ENCODE measurements around the gene DDX54. TPM values are rescaled to one million over a fixed set of nuclear protein-coding genes. Genes with fewer than 3 reads are reported as not detected.

Gene DDX54
- total and polyA plus RNA-seq, 2 of the 8 experiments (the other 6 are each of a cell fraction or from before 2014, with no cell fraction given) = 64.9 to 113 TPM

GRCh38 chr12:113120670-113121370, 64.5 kb downstream of the DDX54 start:
- Histone ChIP-seq H3K4me3 (ENCODE audit: extremely low read depth in 1 of 4, insufficient read depth in 2 of 4, low read depth in 3 of 4, low read length in 4 of 4) (no peak overlapping the region), H3K14ac (ENCODE audit: insufficient read length) (no peak overlapping the region), H4K8ac (ENCODE audit: extremely low read depth, insufficient read depth, low read length) (no peak overlapping the region), H3K9ac (replicated peaks in 1 of 4; ENCODE audit: extremely low read depth in 1 of 4, low read depth in 3 of 4, low read length in 3 of 4) (no peak overlapping the region), H4K20me1 (replicated peaks in 1 of 2; ENCODE audit: control insufficient read depth in 1 of 2, insufficient read depth in 2 of 2, low read length in 2 of 2) (no peaks in the 10 kb centered on the region), H4K5ac (ENCODE audit: insufficient read length, low read depth, low read length) (no peak overlapping the region), H3K79me1 (ENCODE audit: low read depth, low read length) (no peaks in the 10 kb centered on the region; the same call in 1 of the 2 replicates), H2AK5ac (ENCODE audit: low read depth, low read length) (no peak overlapping the region), H3K9me3 (ENCODE audit: insufficient read depth in 2 of 2, low read depth in 1 of 2, low read length in 1 of 2) (no peaks in the 10 kb centered on the region), H2BK20ac (ENCODE audit: low read length) (no peak overlapping the region), H2AFZ (ENCODE audit: low read length) (no peak overlapping the region), H3K56ac (replicated peaks; ENCODE audit: insufficient read length, low read depth, low read length) (no peak overlapping the region), H3K23me2 (ENCODE audit: low read depth, low read length) (no peaks in the 10 kb centered on the region), H3K36me3 (ENCODE audit: control insufficient read depth in 2 of 4, insufficient read depth in 4 of 4, low read length in 3 of 4) (no peaks in the 10 kb centered on the region), H2BK120ac (replicated peaks; ENCODE audit: low read depth, low read length) (no peak overlapping the region), H2BK12ac (ENCODE audit: low read depth, low read length) (no peak overlapping the region), H3K27ac (ENCODE audit: low read depth, low read length) (no peak overlapping the region), H3K23ac (ENCODE audit: insufficient read length) (no peak overlapping the region), H3K4me1 (replicated peaks in 1 of 4; ENCODE audit: control insufficient read depth in 3 of 4, insufficient read depth in 4 of 4, low read length in 3 of 4) (no peaks in the 10 kb centered on the region), H3K4ac (replicated peaks; ENCODE audit: insufficient read length, low read depth, low read length) (no peak overlapping the region), H3K79me2 (ENCODE audit: control insufficient read depth in 1 of 2, insufficient read depth in 2 of 2, low read length in 2 of 2) (no peaks in the 10 kb centered on the region), H3K27me3 (replicated peaks in 1 of 4; ENCODE audit: control insufficient read depth in 3 of 4, extremely low read depth in 1 of 4, insufficient read depth in 3 of 4, low read length in 3 of 4) (peaks cover 0 to 2% (median 0%) of the 10 kb centered on the region in 4 experiments; a peak in 1 of 7 replicates), H2BK5ac (ENCODE audit: low read depth, low read length) (no peak overlapping the region), H3K18ac (ENCODE audit: extremely low read depth, low read length) (no peak overlapping the region), H2BK15ac (ENCODE audit: low read length) (no peak overlapping the region), H3K4me2 (ENCODE audit: insufficient read depth in 1 of 2, low read depth in 2 of 2, low read length in 2 of 2) (no peak overlapping the region), H4K91ac (replicated peaks; ENCODE audit: insufficient read length, low read length) (no peak overlapping the region)
- POLR2A ChIA-PET (ENCODE audit: partially characterized antibody) = interaction anchor here (0.7 to 3.1 kb wide), 7 partner anchors 9 to 65 kb away, joined by 3 to 14 read pairs (median 4); partner anchors contain the start of genes DDX54 and RITA1
- WGBS, 2 experiments (ENCODE audit: extremely low coverage in 1 of 2, insufficient coverage in 1 of 2, insufficient read length in 1 of 2, insufficient replicate concordance in 2 of 2, low coverage in 1 of 2, low lambda C conversion rate in 2 of 2, missing lambda C conversion rate in 1 of 2) = 82% methylated on average over 3 of the region's 3 CpGs; no CpG with 5 or more reads in 1 of the 2 experiments
- TF ChIP-seq KDM5A (IDR thresholded peaks at IDR 0.05; ENCODE audit: low read length) (no peak), RXRA (IDR thresholded peaks at IDR 0.05; ENCODE audit: insufficient read depth, low read depth, low read length) (no peak), ATF2 (IDR thresholded peaks at IDR 0.05; ENCODE audit: low read length) (no peak), SIN3A (conservative IDR thresholded peaks at IDR 0.05 in 1 of 2, IDR thresholded peaks at IDR 0.05 in 1 of 2; ENCODE audit: low read depth in 1 of 2, low read length in 2 of 2) (no peak), ASH2L (IDR thresholded peaks at IDR 0.05; ENCODE audit: low read length) (no peak), CHD2 (IDR thresholded peaks at IDR 0.05; ENCODE audit: low read length) (no peak), EZH2 (IDR thresholded peaks at IDR 0.05; ENCODE audit: low read depth, low read length, severe bottlenecking) (no peak), CEBPB (IDR thresholded peaks at IDR 0.05; ENCODE audit: low read depth, low read length) (no peak)
- no peak for FAIRE-seq
- CTCF ChIA-PET (ENCODE audit: partially characterized antibody) = interaction anchor here (1.0 to 4.0 kb wide), 17 partner anchors 9 to 128 kb away, joined by 3 to 36 read pairs (median 4); partner anchors contain the start of gene RASAL1
- DNase-seq (ENCODE audit: low read depth in 1 of 2, low spot score in 2 of 2) = no peak
